Stimulated activated CD8-positive, alpha-beta memory T cell treated with anti-CD3 and anti-CD28 coated beads, Interleukin-12 subunit alpha, Interleukin-12 subunit beta, amount 100 ng/mL, for 1 hour (primary cell): ENCODE measurements around the gene AGPS.
"Not testable (repeated sequence)": the region's sequence is repeated elsewhere in the genome, so short reads cannot be mapped to it uniquely, and the experiment has no call there.

Experiments
- DNase-seq: peaks from one replicate; pipeline ENCODE4 v3.0.0-alpha.2; 2020; ENCODE audit warnings: low read depth

The AGPS gene

DNA sequence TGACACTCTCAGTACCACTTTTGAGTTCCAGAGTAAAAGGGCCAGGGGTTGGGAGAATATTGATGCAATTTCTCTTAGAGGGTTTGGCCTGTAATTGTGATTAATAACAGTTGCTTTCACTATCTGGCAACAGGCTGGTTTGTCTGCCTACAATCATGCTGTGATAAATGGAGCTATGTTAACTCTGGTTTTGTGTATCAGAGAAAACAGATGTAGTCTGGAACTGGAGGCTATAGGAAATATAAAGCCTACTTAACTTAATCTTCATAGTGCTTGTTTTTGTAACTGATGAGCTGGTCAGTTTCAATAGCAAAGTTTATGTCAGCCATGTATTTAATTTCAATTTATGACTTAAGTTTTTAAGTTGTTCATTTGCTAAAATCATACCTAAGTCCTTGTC lies 138.0 kb downstream of the AGPS start:
- no peak for DNase-seq

DNA sequence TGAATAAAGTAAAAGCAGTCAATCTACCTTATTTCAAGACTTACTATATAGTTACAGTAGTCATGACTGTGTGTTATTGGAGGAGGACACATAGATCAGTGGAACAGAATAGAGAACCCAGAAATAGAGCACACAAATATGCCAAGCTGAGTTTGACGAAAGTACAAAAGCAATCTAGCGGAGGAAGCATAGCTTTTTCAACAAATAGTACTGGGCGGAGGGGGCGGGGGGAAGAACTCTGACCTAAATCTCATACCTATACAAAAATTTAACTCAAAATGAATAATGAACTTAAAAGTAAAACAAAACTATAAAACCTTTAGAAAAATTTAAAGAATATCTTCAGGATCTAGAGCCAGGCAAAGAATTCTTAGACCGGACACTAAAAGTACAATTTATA lies 139.1 kb downstream of the AGPS start:
- no peak for DNase-seq

DNA sequence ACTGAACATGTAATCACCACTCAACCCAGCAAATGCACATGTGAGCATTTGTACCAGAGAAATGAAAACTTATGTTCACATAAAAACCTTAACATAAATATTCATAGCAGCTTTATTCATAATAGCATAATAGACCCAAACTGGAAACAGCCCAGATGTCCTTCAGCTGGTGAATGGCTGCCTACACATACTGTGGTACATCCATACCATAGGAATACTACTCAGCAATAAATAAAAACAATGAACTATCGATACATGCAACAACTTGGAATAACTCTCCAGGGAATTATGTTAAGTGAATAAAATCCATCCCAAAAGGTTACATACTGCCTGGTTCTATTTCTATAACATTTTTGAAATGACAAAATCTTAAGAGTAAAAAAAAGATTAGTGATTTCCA lies 140.0 kb downstream of the AGPS start:
- no peak for DNase-seq

DNA sequence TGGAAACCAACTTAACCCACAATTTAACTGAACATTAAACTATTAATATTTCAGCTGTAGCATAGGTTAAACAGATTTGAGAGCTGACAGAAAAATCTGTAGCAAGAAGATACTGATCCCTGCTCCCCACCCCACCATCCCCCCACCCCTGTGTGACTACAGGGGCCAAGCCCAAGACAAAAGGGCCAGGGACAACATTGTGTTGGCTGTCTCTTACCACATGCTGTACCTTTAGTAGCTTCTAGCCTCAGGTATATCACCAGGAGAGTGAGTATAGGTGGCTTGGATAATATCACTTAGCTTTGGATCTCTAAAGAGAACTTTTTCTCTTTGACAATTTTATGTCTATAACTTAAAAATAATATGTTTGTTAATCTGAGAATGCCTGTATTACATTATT lies 140.7 kb downstream of the AGPS start:
- no peak for DNase-seq

DNA sequence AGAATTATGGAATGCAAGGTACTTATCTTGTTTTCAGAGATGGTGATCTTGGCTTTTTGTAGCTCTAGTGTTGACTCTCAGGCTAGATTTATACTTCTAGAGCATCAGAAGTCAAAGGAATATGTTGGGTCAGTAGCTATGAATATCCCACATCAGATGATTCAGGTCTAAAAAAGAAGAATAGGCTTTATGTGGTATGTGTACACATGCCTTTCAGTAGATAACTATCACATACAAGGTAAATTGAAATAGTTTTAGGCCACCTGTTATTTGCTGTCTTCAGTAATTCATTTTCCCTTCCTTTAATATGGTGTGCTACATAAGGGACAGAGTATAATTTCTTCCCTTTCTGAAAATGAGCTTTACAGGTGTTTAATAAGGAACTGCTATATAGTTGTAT lies 142.4 kb downstream of the AGPS start:
- DNase-seq, result no peak

DNA sequence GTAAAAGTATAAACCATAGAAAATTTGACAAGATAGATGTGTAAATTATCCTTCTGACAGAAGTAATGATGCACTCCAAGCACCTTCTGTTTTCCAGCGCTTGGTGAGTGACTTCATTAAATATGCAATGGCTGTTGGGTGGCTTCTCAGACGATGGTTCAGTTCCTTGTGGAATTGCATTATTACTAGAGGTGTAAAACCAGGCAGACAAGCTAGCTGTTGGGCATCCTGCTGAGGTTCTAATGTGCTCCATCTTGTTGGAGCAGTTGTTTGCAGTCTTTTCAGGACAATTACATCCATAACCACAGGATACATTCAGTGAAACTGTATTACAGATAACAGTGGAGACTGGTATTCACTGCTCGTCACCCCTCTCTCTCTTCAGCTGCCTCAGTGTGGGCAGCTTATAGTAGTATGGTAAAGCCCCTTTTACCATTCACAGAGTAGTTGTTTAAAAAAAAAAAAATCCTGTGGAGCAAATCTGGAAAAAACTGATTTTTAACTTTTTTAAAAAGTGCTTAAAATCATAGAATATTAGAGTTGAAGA lies 143.5 kb downstream of the AGPS start:
- DNase-seq, result no peak

DNA sequence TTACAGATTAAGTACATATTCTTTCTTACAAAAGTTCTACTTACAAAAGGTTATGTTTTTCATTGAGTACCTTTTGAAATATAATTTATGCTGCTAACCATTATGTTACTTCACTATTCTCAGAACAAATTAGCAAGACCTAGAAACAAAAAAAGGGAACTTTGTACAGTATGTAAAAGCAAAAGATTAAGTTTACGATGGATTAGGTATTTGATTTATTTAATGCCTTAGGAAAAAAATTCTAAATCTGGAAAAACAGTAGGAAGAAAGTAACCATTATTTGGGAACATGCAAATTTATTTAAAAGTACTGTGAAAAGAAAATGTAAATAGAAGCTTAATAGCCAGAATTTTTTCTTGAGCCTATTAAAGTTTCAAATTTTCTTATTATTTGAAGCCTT lies 144.6 kb downstream of the AGPS start:
- no peak for DNase-seq

DNA sequence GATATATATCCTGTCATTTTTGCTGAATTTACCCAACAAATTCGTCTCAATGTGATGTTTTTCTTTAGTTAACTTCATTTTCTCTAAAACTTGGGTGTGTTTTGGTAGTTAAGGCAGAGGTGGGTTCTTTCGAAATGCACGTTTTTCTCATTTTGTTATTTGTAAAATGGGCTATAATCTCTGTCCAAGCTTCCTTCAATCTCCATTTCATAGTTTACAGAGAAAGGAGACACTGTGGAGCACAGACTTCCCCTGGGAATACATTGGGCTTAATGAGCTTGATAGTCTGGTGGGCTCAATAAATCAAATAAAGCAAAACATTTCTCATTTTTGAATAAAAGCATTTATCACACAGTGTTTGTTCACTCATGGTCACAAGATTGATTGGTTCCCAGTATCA lies 145.1 kb downstream of the AGPS start:
- DNase-seq, result no peak

DNA sequence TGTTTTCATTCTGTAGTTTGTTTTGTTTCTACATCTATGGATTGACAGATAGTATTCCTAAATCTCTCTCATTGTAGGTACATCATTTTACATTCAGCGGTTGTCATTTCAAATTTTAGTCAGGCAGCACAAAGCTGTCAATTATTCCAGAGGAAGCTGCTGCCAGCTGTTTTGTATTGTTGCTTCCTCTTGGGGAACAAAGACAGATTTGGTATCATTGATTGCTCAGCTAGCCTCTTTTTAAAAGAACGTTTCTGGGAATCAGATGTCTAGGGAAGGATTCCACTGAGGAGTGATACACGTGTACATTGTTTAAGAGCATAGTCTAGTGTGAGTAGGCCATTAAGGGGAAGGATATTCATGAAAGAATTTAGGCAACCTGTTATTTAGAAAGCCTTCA lies 145.8 kb downstream of the AGPS start:
- DNase-seq, result no peak

DNA sequence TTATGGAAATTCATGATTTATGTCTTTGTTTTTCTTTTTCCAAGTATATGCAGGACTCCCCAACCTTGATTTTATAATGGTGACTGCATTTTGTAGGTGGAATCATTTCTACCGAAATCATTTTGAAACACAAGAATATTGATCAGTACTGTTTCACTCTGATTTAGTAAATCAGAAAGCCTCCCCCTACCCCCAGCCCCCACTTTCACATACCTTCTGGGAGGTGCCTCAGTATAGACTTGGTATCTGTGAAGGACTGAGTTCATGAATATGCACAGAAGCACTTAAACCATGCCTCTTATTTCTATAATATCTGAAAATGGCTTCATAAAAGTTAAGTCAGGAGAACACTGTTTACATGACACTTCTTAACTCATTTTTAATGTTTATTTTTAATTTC lies 147.7 kb downstream of the AGPS start:
- no peak for DNase-seq

DNA sequence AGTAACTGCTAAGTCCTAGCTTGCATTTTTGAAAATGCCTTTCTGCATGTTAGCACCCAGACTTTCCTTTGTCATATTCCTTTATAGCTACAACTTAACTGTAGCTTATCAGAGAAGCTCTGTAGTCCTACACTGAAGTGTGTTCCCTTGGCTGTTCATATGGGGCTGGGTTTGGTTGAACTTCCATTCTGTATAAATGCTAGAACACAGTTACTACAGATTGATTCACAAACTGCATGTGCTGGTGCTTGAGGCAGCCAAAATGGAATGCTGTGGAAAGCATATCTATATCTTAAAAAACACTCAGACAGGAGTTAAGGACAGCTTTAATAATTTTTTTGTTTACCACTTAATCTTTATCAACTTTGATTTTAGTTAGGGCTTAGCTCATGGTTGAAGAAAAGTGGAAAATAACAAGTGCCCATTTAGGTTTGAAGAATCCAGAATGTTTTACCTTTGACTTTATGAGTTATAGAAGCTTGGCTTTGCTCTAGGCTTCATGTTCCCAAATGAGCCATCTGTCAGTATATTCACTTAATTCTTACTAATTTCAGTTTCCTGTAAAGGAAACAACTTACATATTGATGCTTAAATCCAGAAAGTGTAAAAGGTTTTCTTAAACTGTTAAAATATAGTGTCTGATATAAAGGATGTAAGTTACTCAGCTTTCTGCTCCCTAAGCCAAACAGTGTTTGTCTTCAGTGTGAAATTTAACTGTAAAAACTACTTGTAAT lies 148.9 kb downstream of the AGPS start:
- DNase-seq, result no peak

DNA sequence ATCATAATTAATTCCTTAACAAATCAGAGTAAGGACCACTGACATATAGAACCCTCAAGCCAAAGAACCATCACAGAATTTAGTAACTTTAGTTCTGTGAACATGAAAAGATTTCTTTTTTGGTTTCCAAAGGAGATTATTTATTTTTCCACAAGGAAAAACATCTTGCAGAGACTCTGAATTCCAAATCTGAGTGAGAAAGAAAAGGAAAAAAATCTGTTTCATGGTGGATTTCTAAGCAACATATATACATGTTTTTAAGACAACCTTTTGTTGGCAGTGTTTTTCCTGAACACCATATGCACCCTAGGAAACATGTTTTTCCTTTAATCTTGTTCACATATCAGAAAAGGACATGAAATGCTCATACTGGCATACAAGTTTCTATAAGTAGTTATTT lies 149.8 kb downstream of the AGPS start:
- DNase-seq, result no peak

DNA sequence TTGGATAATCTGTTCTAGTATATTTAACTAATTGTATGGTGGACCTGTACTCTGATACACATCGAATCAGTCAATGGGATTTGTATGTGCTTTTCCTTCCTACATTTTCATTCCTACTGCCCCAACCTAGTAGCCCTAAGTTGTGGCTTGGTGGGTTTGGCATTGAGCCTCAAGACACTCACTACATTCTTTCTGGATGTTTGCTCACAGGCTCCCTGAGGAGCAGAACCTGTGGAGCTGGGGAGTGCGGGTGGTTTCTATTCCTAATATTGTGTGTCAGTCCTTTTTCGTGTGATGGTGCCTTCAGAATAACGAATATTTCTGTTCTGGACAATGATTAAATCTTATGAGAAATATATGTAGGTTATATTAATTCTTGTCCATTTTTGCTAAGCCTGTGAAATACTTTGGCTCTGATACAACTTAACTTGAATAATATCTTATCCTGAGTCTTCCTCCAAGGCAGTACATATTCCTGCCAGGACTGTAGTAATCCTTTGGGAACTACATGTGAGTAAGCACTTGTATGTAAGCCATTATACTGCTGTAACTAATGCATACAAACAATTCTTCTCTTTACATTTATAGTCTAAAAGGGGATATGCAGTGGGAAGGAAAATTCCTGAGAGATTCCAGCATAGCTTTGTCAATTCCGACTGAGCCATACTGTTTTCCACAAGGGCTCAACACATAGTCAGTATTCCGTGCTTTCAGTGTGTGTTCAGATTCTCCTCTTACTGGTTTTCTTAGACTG lies 150.6 kb downstream of the AGPS start:
- DNase-seq, result no peak

DNA sequence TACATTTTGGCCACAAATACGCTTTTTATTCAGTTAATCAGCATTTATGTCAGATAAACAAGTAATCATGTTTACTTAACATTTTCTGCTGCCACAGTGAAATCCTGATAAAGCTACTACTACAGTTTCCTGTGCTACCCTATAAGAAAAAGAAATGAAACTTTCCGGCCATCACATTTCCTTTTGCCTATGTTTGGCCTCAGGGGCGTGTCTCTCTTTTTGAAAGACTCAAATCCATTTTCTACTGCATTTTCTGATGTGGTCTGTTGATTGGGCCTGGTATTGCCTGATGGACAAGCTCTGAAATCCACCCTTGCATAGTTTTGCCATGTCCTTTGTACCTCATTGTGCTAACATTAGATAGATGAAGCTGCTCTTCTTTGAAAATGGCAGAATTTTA lies 152.6 kb downstream of the AGPS start:
- DNase-seq, result no peak

DNA sequence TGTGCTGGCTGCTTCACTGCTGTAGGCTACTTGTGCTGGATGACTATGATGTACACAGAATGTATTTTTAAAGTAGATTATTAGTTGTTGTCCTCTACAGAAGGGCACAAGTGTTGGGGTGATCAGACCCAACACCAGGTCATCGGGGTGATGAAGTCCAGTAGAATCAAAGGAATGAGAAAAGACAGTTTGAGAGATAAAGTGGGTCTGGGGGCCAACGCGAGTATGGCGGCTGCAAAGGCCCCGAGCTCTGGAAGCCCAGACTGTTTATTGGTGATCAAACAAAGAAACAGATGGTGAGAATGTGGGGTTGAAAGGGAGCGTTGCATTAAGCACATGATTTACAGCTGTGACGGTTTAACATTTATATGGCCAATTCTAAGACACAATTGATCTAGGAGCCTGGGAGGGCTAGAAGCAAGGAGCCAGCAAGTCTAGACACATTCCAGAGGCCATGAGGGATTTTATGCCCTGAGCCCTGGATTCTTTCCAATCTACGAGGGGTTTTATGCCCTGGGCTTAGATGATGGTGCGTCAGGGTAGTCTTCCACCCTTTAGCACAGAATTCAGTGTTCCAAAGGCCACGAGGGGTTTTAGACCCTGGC lies 153.5 kb downstream of the AGPS start:
- DNase-seq, result no peak

DNA sequence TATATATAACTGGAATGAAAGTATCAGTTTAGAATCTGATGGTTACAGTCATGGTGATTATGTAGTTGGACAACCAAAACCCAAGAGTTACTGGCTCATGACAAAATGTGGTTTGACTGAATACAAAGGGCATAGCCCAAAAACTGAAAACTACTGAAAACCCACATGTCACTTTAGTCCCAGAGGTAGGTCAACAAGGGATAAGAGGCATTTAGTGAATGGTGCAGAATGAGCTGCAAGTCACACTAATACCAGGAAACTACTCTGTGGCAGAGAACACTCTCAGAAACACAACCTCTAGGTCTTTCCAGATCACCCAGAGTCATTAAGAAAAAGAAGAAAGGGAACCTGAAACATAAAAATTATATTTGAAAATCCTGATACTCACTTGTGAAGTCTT lies 154.5 kb downstream of the AGPS start:
- no peak for DNase-seq

DNA sequence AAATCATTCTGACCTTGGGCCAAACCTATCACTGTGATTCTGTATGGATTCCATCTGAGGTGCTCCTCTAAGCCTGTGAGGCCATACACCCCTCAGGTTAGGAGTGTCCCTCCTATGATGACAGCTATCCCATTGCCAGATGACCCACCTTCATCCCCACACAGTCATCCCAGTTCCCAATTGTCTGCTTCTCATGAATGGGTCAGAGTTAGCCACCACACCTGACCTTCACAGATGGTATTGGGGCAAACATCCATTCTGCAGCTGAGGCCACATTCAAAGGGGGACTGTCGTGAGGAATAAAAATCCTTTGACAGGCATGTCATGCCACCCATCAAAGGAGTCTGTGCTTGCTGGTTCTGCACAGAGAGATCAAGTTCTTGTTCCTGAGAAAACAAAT lies 155.2 kb downstream of the AGPS start:
- no peak for DNase-seq

DNA sequence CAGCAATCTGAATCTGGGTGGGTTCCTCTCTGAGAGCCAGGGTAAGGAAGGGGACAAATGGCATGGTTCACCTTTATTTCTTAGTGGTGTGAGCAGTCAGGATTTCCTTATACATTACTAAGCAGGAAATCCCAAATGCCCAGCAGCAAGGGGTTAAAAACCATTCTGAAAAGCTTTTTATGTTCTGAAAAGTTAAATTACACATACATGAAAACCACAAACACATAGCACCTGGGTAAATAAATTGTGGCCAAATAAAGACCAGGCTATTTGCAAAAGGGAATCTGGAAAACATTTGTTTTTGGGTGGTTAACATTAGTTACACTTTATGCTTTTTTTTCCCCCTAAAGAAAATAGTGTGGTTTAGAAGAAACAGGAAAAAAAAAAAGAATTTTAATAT lies 156.1 kb downstream of the AGPS start:
- DNase-seq, result no peak

DNA sequence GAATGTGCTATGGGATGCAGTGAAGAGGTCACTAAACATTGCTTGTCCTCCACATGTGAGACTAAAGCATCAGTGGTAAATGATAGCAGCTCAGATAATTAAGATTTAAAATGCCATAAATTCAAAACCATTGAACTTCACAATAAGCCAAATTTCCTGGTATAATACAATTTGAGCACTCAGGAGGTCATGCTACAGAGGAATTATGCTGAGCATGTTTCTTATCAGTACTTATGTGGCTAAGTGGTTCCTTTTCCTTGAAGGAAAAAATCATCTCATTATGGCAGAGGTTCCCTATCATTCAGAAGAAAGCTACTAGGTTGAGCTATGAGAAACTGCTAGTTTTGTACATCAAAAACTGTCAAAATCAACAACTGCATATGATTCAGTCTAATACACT lies 156.6 kb downstream of the AGPS start:
- no peak for DNase-seq

DNA sequence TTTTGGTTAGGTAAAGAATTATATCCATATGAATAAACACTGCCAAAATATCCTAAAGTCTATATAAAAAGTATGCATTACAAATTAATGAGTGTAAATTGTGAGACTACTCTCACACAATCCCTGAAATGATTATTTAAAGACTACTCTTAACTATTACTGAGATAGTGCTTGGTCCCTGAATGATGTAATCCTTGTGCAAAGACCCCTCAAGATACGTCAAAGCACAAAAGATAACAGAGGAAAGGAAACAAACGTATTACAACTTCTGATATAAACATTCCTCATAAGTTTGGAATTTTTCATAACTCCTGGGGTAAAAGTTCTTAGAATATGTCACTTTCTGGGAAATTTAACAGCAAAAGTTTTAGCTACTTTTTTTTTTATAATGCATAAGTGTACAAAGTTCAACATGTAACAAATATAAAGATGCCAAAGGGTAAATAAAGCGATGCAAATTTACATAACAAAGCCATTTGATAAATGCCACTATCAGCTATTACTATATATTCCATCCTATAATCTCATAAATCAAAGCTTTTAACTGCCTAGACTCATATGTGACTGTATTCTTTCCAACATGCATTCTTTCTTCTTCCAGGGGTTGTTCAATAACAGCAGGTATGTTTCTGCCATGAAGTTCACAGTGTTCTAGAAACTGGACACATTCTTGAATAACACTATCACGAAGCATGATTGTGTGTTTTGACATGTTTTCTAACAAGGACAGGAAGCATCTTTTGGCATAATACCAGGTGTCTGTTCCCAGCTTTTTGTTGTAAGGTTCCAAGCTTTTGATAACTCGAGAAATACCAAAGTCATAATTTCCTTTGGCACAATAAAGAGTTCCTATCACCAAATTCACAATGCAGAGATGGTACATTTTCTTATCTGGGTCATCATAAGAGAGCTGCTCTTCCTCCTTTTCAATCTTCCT lies 158.0 kb downstream of the AGPS start:
- DNase-seq, result no peak

DNA sequence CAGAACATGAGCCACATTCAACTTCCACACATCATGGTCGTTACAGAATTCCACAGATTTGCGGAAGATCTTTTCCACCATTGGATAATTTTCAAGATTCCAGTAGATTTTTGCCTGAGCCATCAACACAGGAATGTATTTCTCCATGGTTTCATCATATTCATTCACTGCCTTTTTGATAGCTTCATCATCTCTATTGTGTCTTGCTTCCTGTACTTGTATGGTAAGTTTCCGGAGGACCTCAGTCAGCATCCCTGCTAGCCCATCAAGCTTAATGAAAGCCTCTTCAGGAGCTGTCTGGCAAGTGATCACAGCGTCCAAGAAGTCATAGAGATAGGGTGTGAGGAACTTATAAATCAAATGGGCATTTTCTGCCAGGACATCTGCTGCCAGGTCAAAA lies 158.8 kb downstream of the AGPS start:
- DNase-seq, result not testable (repeated sequence)

DNA sequence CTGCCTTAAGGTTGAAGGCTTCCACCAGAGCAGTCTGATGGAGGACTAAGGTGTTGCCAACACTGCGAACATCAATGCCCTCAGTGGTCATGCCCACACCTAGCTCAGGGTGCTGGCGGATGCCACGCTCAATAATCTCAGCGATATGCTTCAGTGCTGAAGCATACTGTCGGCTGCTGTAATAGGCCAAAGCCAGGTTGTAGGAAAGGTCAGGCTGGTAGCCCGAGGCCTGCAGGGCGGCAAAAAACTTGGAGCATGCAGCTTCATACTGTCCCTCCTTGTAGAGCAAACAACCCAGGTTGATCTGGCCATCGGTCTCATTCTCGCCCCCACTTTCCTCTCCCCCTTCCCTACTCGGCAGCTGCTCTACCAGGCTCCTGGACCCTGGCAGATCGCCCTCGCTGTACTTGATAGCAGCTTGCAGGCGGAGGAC lies 159.4 kb downstream of the AGPS start:
- DNase-seq, result no peak
